Prostate gland (tissue), 2 donors: ENCODE results near the gene NUMBL. TPM values are rescaled to one million over a fixed set of nuclear protein-coding genes. Genes with fewer than 3 reads are reported as not detected.
"Not testable (repeated sequence)": the region's sequence is repeated elsewhere in the genome, so short reads cannot be mapped to it uniquely, and the experiment has no call there.

Experiments
- DNase-seq: peaks from one replicate; pipeline ENCODE4 v3.0.0-alpha.2; 2019; ENCODE audit warnings: low spot score
- H3K27ac ChIP-seq, 2 donors: fragments of 200-600 bp; sonication (generic); 2 replicates each; pipeline ENCODE4 v1.5.1; 2017 to 2019
- H3K27me3 ChIP-seq: fragments of 200-600 bp; sonication (generic); replicated peaks from 2 replicates; pipeline ENCODE4 v1.5.1; 2019; ENCODE audit not compliant: insufficient read depth
- H3K36me3 ChIP-seq, 2 donors: fragments of 200-600 bp; sonication (generic); 1 replicate in 1 of 2; 2 replicates in 1 of 2; pipeline versions ENCODE4 v1.5.1 to v1.8.1; 2017 to 2019
- H3K4me1 ChIP-seq: fragments of 200-600 bp; sonication (generic); replicated peaks from 2 replicates; pipeline ENCODE4 v1.5.1; 2019
- H3K4me3 ChIP-seq, 2 donors: fragments of 200-600 bp; sonication (generic); 2 replicates each; pipeline ENCODE4 v1.5.1; 2017 to 2019
- H3K9me3 ChIP-seq: fragments of 200-600 bp; sonication (generic); 2 replicates; pipeline ENCODE4 v1.5.1; 2017
- POLR2A ChIP-seq: fragments of 450-650 bp; IDR thresholded peaks from one replicate; pipeline ENCODE4 v1.6.1; 2016; ENCODE audit warnings: antibody characterized with exemption, mild to moderate bottlenecking
- POLR2AphosphoS5 ChIP-seq: sonication (generic); formaldehyde crosslinking; IDR thresholded peaks from one replicate; pipeline ENCODE4 v1.6.1; 2017; ENCODE audit warnings: antibody characterized with exemption
- WGBS: methylation state at CpG from one replicate; pipeline ENCODE4 v1.1.5; 2018; 5-methylcytosine and 5-hydroxymethylcytosine counted together
- intact Hi-C: fragments of 100-400 bp; cut with DNase I; formaldehyde crosslinking; loops from one replicate; pipeline ENCODE4 v1.14.2; 2022
- total RNA-seq, 2 donors: library from RNA; depleted of rRNA; stranded (reverse); fragments of >200 nt; gene quantifications; one replicate each; pipeline ENCODE4 v1.1.0, GENCODE V29; 2016
- TF ChIP-seq, protein P1 (sequence below), 4 experiments: fragments of 200-600 bp in 2 of 4; fragments of 450-650 bp in 2 of 4; sonication (generic) in 2 of 4; IDR thresholded peaks; 1 replicate in 3 of 4; 2 replicates in 1 of 4; pipeline ENCODE4 v1.5.1; 2016 to 2019; ENCODE audit warnings: antibody characterized with exemption in 4 of 4, mild to moderate bottlenecking in 2 of 4, moderate library complexity in 2 of 4

Gene NUMBL
- total RNA-seq, 2 donors from 2014 or later, result 24.3 to 102 TPM

DNA sequence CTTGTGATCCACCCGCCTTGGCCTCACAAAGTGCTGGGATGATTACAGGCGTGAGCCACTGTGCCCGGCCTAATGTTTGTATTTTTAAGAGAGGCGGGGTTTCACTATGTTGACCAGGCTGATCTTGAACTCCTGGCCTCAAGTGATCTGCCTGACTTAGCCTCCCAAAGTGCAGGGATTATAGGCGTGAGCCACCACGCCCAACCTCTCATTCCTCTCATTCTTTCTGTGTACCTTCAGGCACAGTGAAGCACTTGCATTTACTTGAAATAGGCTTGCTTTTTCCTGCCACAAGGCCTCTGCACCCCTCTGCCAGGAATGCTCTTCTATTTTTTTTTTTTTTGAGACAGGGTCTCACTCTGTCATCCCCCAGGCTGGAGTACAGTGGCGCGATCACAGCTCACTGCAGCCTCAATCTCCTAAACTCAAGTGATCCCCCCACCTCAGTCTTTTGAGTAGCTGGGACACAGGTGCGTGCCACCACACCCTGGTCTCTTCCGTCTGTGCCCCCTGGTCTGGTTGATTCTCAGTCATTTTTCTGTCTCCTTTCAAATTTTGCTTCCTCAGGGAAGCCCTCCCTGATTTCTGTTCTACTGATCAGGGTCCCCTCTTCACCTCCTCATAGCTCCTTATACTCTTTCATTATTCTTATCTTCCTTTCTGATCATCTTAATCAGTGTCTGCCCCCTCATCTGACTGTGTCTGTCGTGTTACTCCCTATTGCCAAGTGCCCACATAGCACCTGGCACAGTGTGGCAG, 44.7 kb upstream of the NUMBL start:
- Histone ChIP-seq H3K4me1 (no peaks in the 10 kb centered on the region), H3K27me3 (no peaks in the 10 kb centered on the region), H3K27ac (no peak overlapping the region), H3K36me3 (peaks cover 12 to 42% of the 10 kb centered on the region in 2 donors), H3K4me3 (no peak overlapping the region), H3K9me3 (no peaks in the 10 kb centered on the region)
- intact Hi-C loops, result no loop called here
- whole genome bisulfite sequencing, result 89% methylated on average over 11 of the region's 11 CpGs
- DNase-seq, result no peak
- TF ChIP-seq POLR2AphosphoS5 (no peak), POLR2A (no peak)
- TF ChIP-seq, protein P1, sequence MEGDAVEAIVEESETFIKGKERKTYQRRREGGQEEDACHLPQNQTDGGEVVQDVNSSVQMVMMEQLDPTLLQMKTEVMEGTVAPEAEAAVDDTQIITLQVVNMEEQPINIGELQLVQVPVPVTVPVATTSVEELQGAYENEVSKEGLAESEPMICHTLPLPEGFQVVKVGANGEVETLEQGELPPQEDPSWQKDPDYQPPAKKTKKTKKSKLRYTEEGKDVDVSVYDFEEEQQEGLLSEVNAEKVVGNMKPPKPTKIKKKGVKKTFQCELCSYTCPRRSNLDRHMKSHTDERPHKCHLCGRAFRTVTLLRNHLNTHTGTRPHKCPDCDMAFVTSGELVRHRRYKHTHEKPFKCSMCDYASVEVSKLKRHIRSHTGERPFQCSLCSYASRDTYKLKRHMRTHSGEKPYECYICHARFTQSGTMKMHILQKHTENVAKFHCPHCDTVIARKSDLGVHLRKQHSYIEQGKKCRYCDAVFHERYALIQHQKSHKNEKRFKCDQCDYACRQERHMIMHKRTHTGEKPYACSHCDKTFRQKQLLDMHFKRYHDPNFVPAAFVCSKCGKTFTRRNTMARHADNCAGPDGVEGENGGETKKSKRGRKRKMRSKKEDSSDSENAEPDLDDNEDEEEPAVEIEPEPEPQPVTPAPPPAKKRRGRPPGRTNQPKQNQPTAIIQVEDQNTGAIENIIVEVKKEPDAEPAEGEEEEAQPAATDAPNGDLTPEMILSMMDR (IDR thresholded peaks at IDR 0.05), result no peak

- Histone ChIP-seq H3K27ac (no peak overlapping the region), H3K36me3 (peaks cover 21 to 43% of the 10 kb centered on the region in 2 donors)
These were observed 42.7 kb upstream of the NUMBL start for GRCh38 chr19:40733149-40733548.

GRCh38 chr19:40732304-40732703, 41.9 kb upstream of the NUMBL start:
- H3K4me1 ChIP-seq, H3K27ac ChIP-seq, H3K9me3 ChIP-seq, DNase-seq, H3K4me3 ChIP-seq, intact Hi-C loops, H3K27me3 ChIP-seq: not testable (repeated sequence)
- 97% methylated on average over 16 of the region's 16 CpGs for WGBS
- peaks cover 17 to 43% of the 10 kb centered on the region in 2 donors for H3K36me3 ChIP-seq

More at GRCh38 chr19:40733149-40733548, 42.7 kb upstream of the NUMBL start:
- DNase-seq, result no peak
- intact Hi-C loops, result no loop called here
- WGBS, result 95% methylated on average over 13 of the region's 13 CpGs
- Histone ChIP-seq H3K4me3 (no peak overlapping the region), H3K9me3 (no peaks in the 10 kb centered on the region), H3K4me1 (no peaks in the 10 kb centered on the region), H3K27me3 (no peaks in the 10 kb centered on the region)
- no peak for TF ChIP-seq POLR2AphosphoS5

GRCh38 chr19:40730065-40730464, 39.6 kb upstream of the NUMBL start:
- DNase-seq, H3K4me3 ChIP-seq, H3K27ac ChIP-seq, H3K27me3 ChIP-seq, H3K9me3 ChIP-seq, H3K4me1 ChIP-seq, intact Hi-C loops: not testable (repeated sequence)
- 86% methylated on average over 5 of the region's 5 CpGs for WGBS
- H3K36me3 ChIP-seq, result peaks cover 23 to 32% of the 10 kb centered on the region in 2 donors

GRCh38 chr19:40726279-40726678, 35.8 kb upstream of the NUMBL start:
- no peak for DNase-seq
- no peaks in the 10 kb centered on the region for H3K27me3 ChIP-seq
- TF ChIP-seq, protein P1 (IDR thresholded peaks at IDR 0.05), result no peak
- no peak for TF ChIP-seq POLR2AphosphoS5
- TF ChIP-seq POLR2A, result no peak
- no peaks in the 10 kb centered on the region for H3K4me1 ChIP-seq
- peaks cover 15 to 19% of the 10 kb centered on the region in 2 donors for H3K36me3 ChIP-seq
- intact Hi-C loops, result no loop called here
- H3K9me3 ChIP-seq, result no peaks in the 10 kb centered on the region
- H3K27ac ChIP-seq, result no peak overlapping the region
- H3K4me3 ChIP-seq, result no peak overlapping the region
- WGBS, result 78% methylated on average over 4 of the region's 4 CpGs

- intact Hi-C loops, result no loop called here
- H3K4me3 ChIP-seq, result no peak overlapping the region
- no peak for DNase-seq
- no peak overlapping the region for H3K27ac ChIP-seq
- peaks cover 13% of the 10 kb centered on the region in 2 donors for H3K36me3 ChIP-seq
- 91% methylated on average over 3 of the region's 3 CpGs for WGBS
- H3K27me3 ChIP-seq, result no peaks in the 10 kb centered on the region
- no peaks in the 10 kb centered on the region for H3K9me3 ChIP-seq
- no peak for TF ChIP-seq POLR2A
- no peak for TF ChIP-seq POLR2AphosphoS5
- TF ChIP-seq, protein P1 (IDR thresholded peaks at IDR 0.05), result no peak
- H3K4me1 ChIP-seq, result no peaks in the 10 kb centered on the region
These were observed 34.4 kb upstream of the NUMBL start for GRCh38 chr19:40724855-40725254.
